ENCODE results near the gene FBXO46. TPM values are rescaled to one million over a fixed set of nuclear protein-coding genes. Genes with fewer than 3 reads are reported as not detected.

Gene FBXO46
- total and polyA plus RNA-seq, 8 donors: 12.6 to 19.2 (median 16.9) TPM

GRCh38 chr19:45682117-45682516 is 48.6 kb downstream of the FBXO46 start:
- DNase-seq: no peak
- no peak for ATAC-seq
- TF ChIP-seq CTCF (IDR thresholded peaks at IDR 0.05): no peak
- intact Hi-C loops (cut with DNase I): no loop called here
- peak overlapping the region; percentile 67 to 70 for H3K27ac ChIP-seq
- peaks cover 11 to 27% of the 10 kb centered on the region in 2 donors for H3K27me3 ChIP-seq
- H3K4me1 ChIP-seq: peaks cover 8 to 26% of the 10 kb centered on the region in 2 donors
- no peaks in the 10 kb centered on the region for H3K9me3 ChIP-seq
- H3K4me3 ChIP-seq: no peak overlapping the region
- peaks cover 0 to 37% of the 10 kb centered on the region in 2 donors for H3K36me3 ChIP-seq

GRCh38 chr19:45681391-45682015 is 49.2 kb downstream of the FBXO46 start:
- no peaks in the 10 kb centered on the region for H3K9me3 ChIP-seq
- ATAC-seq (peak; percentile 84), DNase-seq (peak in 3 of 4 donors; percentile 82 to 99 (median 87))
- peaks cover 8 to 33% of the 10 kb centered on the region in 2 donors for H3K4me1 ChIP-seq
- H3K4me3 ChIP-seq: peak overlapping the region; percentile 24 to 34
- peaks cover 0 to 31% of the 10 kb centered on the region in 2 donors for H3K36me3 ChIP-seq
- intact Hi-C loops (cut with DNase I): no loop called here
- H3K27ac ChIP-seq: peak overlapping the region; percentile 67 to 70
- peaks cover 17 to 33% of the 10 kb centered on the region in 2 donors for H3K27me3 ChIP-seq
- TF ChIP-seq CTCF (IDR thresholded peaks at IDR 0.05): peak; percentile 98

DNA sequence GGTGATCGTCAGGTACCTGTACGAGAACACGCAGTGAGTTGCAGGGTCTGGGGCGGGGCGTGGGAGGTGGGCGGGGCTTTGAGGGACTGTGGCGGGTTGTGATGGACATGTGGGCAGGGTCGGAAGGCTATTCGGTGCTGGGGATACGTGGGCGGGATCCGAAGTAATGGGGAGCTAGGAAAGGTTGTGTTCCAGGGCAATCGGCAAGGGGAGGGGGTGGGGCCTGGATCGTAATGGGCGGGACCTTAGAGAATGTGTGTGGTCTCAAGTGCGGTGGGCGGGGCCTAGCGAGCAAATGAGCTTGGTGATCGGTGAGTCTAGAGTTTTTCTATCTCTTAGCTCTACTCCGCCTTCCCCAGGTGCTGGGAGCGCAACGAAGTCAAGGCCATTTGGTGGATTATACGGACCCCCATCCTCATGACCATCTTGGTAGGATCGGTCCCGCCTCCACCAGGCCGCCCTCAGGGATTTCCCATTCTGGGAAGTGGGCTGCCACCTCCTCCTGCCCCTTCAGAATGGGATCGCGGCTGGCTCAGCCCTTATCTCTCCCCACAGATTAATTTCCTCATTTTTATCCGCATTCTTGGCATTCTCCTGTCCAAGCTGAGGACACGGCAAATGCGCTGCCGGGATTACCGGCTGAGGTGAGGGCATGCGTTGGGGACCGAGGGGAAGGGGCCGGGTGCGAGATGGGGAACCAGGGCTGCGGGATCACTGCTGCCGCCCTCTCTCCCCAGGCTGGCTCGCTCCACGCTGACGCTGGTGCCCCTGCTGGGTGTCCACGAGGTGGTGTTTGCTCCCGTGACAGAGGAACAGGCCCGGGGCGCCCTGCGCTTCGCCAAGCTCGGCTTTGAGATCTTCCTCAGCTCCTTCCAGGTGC is 53.1 kb downstream of the FBXO46 start:
- TF ChIP-seq CTCF (IDR thresholded peaks at IDR 0.05): no peak
- ATAC-seq (peak; percentile 90), DNase-seq (peak in 3 of 4 donors; percentile 87 to 91 (median 91))
- intact Hi-C loops (cut with DNase I): no loop called here
- peak overlapping the region in 1 of 2 donors; percentile 51 for H3K27ac ChIP-seq
- H3K27me3 ChIP-seq: peaks cover 17 to 70% of the 10 kb centered on the region in 2 donors
- H3K36me3 ChIP-seq: no peaks in the 10 kb centered on the region
- H3K9me3 ChIP-seq: no peaks in the 10 kb centered on the region
- peak overlapping the region; percentile 25 to 34 for H3K4me3 ChIP-seq
- peaks cover 8 to 40% of the 10 kb centered on the region in 2 donors for H3K4me1 ChIP-seq

DNA sequence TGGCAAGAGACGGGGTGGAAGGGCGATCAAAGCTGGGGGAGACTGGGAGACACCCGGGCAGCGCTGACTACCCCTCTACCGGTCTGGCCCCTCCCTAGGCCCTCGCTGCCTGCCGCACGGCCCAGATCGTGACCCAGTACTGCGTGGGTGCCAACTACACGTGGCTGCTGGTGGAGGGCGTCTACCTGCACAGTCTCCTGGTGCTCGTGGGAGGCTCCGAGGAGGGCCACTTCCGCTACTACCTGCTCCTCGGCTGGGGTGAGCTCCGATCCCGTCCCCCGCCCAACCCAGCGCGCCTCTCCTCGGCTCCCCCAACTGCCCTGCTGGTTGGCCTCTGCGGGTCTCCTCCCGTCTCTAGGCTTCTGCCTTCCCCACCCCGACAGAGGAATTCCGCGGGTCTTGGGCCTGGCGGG is 53.8 kb downstream of the FBXO46 start:
- no peak for TF ChIP-seq CTCF (IDR thresholded peaks at IDR 0.05)
- no peaks in the 10 kb centered on the region for H3K9me3 ChIP-seq
- no peaks in the 10 kb centered on the region for H3K36me3 ChIP-seq
- peak overlapping the region; percentile 25 to 34 for H3K4me3 ChIP-seq
- intact Hi-C loops (cut with DNase I): no loop called here
- H3K27me3 ChIP-seq: peaks cover 17 to 76% of the 10 kb centered on the region in 2 donors
- peak overlapping the region in 1 of 2 donors; percentile 51 for H3K27ac ChIP-seq
- H3K4me1 ChIP-seq: peaks cover 8 to 37% of the 10 kb centered on the region in 2 donors
- peak in 2 of 4 donors; percentile 44 to 76 for DNase-seq
- ATAC-seq: peak; percentile 18

DNA sequence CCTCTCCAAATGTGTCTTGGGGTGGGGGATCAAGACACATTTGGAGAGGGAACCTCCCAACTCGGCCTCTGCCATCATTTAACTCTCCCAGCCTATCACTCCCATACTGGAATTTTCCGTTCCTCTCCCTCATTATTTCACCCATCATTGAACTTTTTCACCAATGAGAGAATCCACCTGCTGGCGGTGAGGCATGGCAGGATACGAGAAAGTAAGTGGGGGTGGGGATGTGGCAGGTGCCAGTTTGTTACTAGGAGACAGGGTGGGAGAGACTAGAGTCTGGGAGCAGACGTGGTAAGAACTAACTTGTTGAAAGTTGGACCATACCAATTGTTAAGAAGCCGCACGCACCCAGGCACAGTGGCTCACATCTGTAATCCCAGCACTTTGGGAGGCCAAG is 55.8 kb downstream of the FBXO46 start:
- Histone ChIP-seq H3K36me3 (no peaks in the 10 kb centered on the region), H3K27ac (no peak overlapping the region), H3K27me3 (peaks cover 26 to 95% of the 10 kb centered on the region in 2 donors), H3K4me1 (peaks cover 8 to 33% of the 10 kb centered on the region in 2 donors), H3K4me3 (no peak overlapping the region), H3K9me3 (no peaks in the 10 kb centered on the region)
- no peak for ATAC-seq
- no peak for DNase-seq
- intact Hi-C loops (cut with DNase I): no loop called here
- no peak for TF ChIP-seq CTCF (IDR thresholded peaks at IDR 0.05)

Data from left lung (tissue), 10 donors.